H9 (cell line): ENCODE data around the gene ZNF362. TPM values are rescaled to one million over a fixed set of nuclear protein-coding genes. Genes with fewer than 3 reads are reported as not detected.

ENCODE experiments used
- DNase-seq: peaks from one replicate; pipeline ENCODE4 v3.0.0-alpha.2; 2017
- H2AFZ ChIP-seq: one replicate; pipeline ENCODE4 v1.6.1; 2013; ENCODE audit warnings: mild to moderate bottlenecking, low read length, control low read depth, moderate library complexity
- H2AK5ac ChIP-seq: 2 replicates; pipeline ENCODE4 v1.6.1; 2013; ENCODE audit warnings: low read length, control low read depth, mixed read lengths; ENCODE audit not compliant: insufficient read length
- H2BK120ac ChIP-seq: one replicate; pipeline ENCODE4 v1.6.1; 2013; ENCODE audit warnings: low read depth, mild to moderate bottlenecking, low read length, control low read depth, inconsistent platforms; ENCODE audit not compliant: poor library complexity, severe bottlenecking
- H2BK12ac ChIP-seq: 2 replicates; pipeline ENCODE4 v1.6.1; 2013; ENCODE audit warnings: low read length, control low read depth, mixed read lengths, low read depth; ENCODE audit not compliant: insufficient read length
- H2BK15ac ChIP-seq: 2 replicates; pipeline ENCODE4 v1.6.1; 2013; ENCODE audit warnings: low read depth, low read length, control low read depth
- H2BK20ac ChIP-seq: one replicate; pipeline ENCODE4 v1.6.1; 2013; ENCODE audit warnings: low read depth, mild to moderate bottlenecking, low read length, control low read depth, inconsistent platforms; ENCODE audit not compliant: poor library complexity, severe bottlenecking
- H2BK5ac ChIP-seq: 2 replicates; pipeline ENCODE4 v1.6.1; 2013; ENCODE audit warnings: low read length, control low read depth, mixed read lengths; ENCODE audit not compliant: insufficient read length
- H3K14ac ChIP-seq: 2 replicates; pipeline ENCODE4 v1.6.1; 2013; ENCODE audit warnings: low read length, control low read depth; ENCODE audit not compliant: insufficient read depth
- H3K18ac ChIP-seq: 2 replicates; pipeline ENCODE4 v1.6.1; 2013; ENCODE audit warnings: low read depth, mild to moderate bottlenecking, mixed read lengths, low read length, control low read depth; ENCODE audit not compliant: insufficient read length
- H3K23ac ChIP-seq: 2 replicates; pipeline ENCODE4 v1.6.1; 2013; ENCODE audit warnings: low read length, control low read depth, mixed read lengths, low read depth; ENCODE audit not compliant: insufficient read length
- H3K23me2 ChIP-seq: 2 replicates; pipeline ENCODE4 v1.6.1; 2013; ENCODE audit warnings: low read depth, mild to moderate bottlenecking, mixed read lengths, low read length, control low read depth; ENCODE audit not compliant: insufficient read length, poor library complexity, severe bottlenecking
- H3K27ac ChIP-seq: 2 replicates; pipeline ENCODE4 v1.5.1; 2013; ENCODE audit warnings: low read length, control low read depth, mixed read lengths, low read depth; ENCODE audit not compliant: insufficient read length
- H3K27me3 ChIP-seq: 2 replicates; pipeline ENCODE4 v1.6.1; 2013; ENCODE audit warnings: low read length, control low read depth, inconsistent platforms; ENCODE audit not compliant: insufficient read depth
- H3K4ac ChIP-seq: 2 replicates; pipeline ENCODE4 v1.6.1; 2013; ENCODE audit warnings: low read depth, mild to moderate bottlenecking, control low read depth, inconsistent platforms, low read length, moderate library complexity
- H3K4me1 ChIP-seq: 2 replicates; pipeline ENCODE4 v1.6.1; 2013; ENCODE audit warnings: low read length, control low read depth, inconsistent platforms; ENCODE audit not compliant: insufficient read depth
- H3K4me2 ChIP-seq: 2 replicates; pipeline ENCODE4 v1.6.1; 2013; ENCODE audit warnings: low read length, control low read depth, mixed read lengths; ENCODE audit not compliant: insufficient read length, insufficient read depth
- H3K56ac ChIP-seq: 2 replicates; pipeline ENCODE4 v1.6.1; 2013; ENCODE audit warnings: low read depth, mild to moderate bottlenecking, mixed read lengths, low read length, control low read depth; ENCODE audit not compliant: insufficient read length
- H3K79me1 ChIP-seq: 2 replicates; pipeline ENCODE4 v1.6.1; 2013; ENCODE audit warnings: low read depth, mild to moderate bottlenecking, moderate library complexity, low read length, control low read depth, inconsistent platforms; ENCODE audit not compliant: insufficient read depth, poor library complexity, severe bottlenecking
- H3K79me2 ChIP-seq: 2 replicates; pipeline ENCODE4 v1.6.1; 2013; ENCODE audit warnings: low read length, control low read depth, inconsistent platforms; ENCODE audit not compliant: insufficient read depth
- H3K9ac ChIP-seq: 2 replicates; pipeline ENCODE4 v1.6.1; 2013; ENCODE audit warnings: low read length, control low read depth, mixed read lengths; ENCODE audit not compliant: insufficient read length; ENCODE audit errors: extremely low read depth
- H3K9me3 ChIP-seq: one replicate; pipeline ENCODE4 v1.6.1; 2013; ENCODE audit warnings: low read depth, low read length, inconsistent platforms; ENCODE audit not compliant: control insufficient read depth
- H3T11ph ChIP-seq: one replicate; pipeline ENCODE4 v1.6.1; 2013; ENCODE audit warnings: mild to moderate bottlenecking, low read length, control low read depth, inconsistent platforms
- H4K20me1 ChIP-seq: one replicate; pipeline ENCODE4 v1.6.1; 2013; ENCODE audit not compliant: control insufficient read depth, insufficient read length, insufficient read depth
- H4K5ac ChIP-seq: 2 replicates; pipeline ENCODE4 v1.6.1; 2013; ENCODE audit warnings: low read depth, mild to moderate bottlenecking, mixed read lengths, low read length, control low read depth; ENCODE audit not compliant: insufficient read length
- H4K8ac ChIP-seq: replicated peaks from 2 replicates; pipeline ENCODE4 v1.6.1; 2013; ENCODE audit warnings: low read length, control low read depth, mixed read lengths, low read depth; ENCODE audit not compliant: insufficient read length
- H4K91ac ChIP-seq: 2 replicates; pipeline ENCODE4 v1.6.1; 2013; ENCODE audit warnings: low read depth, mild to moderate bottlenecking, moderate library complexity, mixed read lengths, low read length, control low read depth; ENCODE audit not compliant: insufficient read length
- H3K27ac Mint-ChIP-seq, 3 experiments: 2 replicates in 2 of 3; 3 replicates in 1 of 3; pipeline ENCODE4 v1.8.0; 2020 to 2021; ENCODE audit warnings: mixed read lengths in 3 of 3, mild to moderate bottlenecking in 1 of 3, moderate library complexity in 1 of 3
- H3K27me3 Mint-ChIP-seq: 2 replicates; pipeline ENCODE4 v1.8.0; 2021; ENCODE audit warnings: low read depth, mild to moderate bottlenecking, moderate library complexity, mixed read lengths
- H3K36me3 Mint-ChIP-seq, 3 experiments: 2 replicates in 2 of 3; 3 replicates in 1 of 3; pipeline ENCODE4 v1.8.0; 2020 to 2021; ENCODE audit warnings: low read depth in 3 of 3, mixed read lengths in 3 of 3; ENCODE audit not compliant: insufficient read depth in 1 of 3
- H3K4me1 Mint-ChIP-seq, 2 experiments: 2 replicates each; pipeline ENCODE4 v1.8.0; 2020; ENCODE audit warnings: mixed read lengths in 2 of 2
- H3K4me3 Mint-ChIP-seq, 2 experiments: 2 replicates in 1 of 2; 3 replicates in 1 of 2; pipeline ENCODE4 v1.8.0; 2020 to 2021; ENCODE audit warnings: mild to moderate bottlenecking in 2 of 2, mixed read lengths in 2 of 2, moderate library complexity in 1 of 2
- H3K9me3 Mint-ChIP-seq, 2 experiments: 2 replicates in 1 of 2; 3 replicates in 1 of 2; pipeline ENCODE4 v1.8.0; 2020; ENCODE audit warnings: mild to moderate bottlenecking in 2 of 2, mixed read lengths in 2 of 2, moderate library complexity in 1 of 2
- WGBS: extraction: QIAGEN DNeasy Blood & Tissue Kit; methylation state at CpG from one replicate; pipeline ENCODE4 v1.1.7; 2013; ENCODE audit warnings: missing lambda C conversion rate, low lambda C conversion rate, mixed read lengths; ENCODE audit not compliant: insufficient read length; ENCODE audit errors: extremely low coverage; 5-methylcytosine and 5-hydroxymethylcytosine counted together
- total RNA-seq: library from RNA; stranded (reverse); gene quantifications from 2 replicates; pipeline ENCODE4 v1.2.1, GENCODE V29; 2021
- TF ChIP-seq, protein P1 (sequence below): fragments of 200-600 bp; sonication (generic); conservative IDR thresholded peaks from 3 replicates; pipeline ENCODE4 v1.8.0; 2021; ENCODE audit warnings: antibody characterized with exemption, mild to moderate bottlenecking

ZNF362 gene
- total RNA-seq, 1 experiment from 2014 or later = 18.7 TPM

DNA sequence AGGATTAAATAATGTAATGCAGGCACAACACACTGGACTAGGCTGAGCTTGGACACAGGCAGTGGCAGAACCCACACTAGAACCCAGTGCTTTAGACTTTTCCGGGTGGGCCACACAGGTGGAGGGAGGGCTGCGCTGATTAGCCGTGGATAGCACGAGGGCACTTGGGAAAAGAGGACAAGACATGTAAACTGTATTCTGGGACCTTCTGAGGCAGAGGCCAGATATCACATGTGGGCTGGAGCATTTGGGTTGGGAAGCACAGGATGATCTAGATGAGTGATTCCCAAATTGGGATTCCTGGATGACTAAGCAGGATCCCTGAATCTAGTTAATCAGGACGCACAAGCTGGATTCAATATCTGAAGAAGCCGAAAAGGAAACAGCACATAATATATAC, 84.9 kb downstream of the ZNF362 start:
- Histone ChIP-seq H3K23me2 (no peaks in the 10 kb centered on the region), H3K27ac (no peak overlapping the region), H2BK120ac (no peak overlapping the region), H2BK5ac (no peak overlapping the region), H3K4me2 (no peak overlapping the region), H3K56ac (no peak overlapping the region), H2BK15ac (no peak overlapping the region), H3K4me1 (peaks cover 10% of the 10 kb centered on the region), H2AFZ (no peak overlapping the region), H2BK12ac (no peak overlapping the region), H4K5ac (no peak overlapping the region), H3K79me2 (no peaks in the 10 kb centered on the region), H3K23ac (no peak overlapping the region), H3T11ph (no peak overlapping the region), H3K4ac (no peak overlapping the region), H4K91ac (no peak overlapping the region), H3K79me1 (no peaks in the 10 kb centered on the region), H4K20me1 (no peaks in the 10 kb centered on the region), H3K14ac (no peak overlapping the region), H4K8ac (no peak overlapping the region), H3K9me3 (no peaks in the 10 kb centered on the region), H3K18ac (no peak overlapping the region), H2AK5ac (no peak overlapping the region), H2BK20ac (no peak overlapping the region), H3K27me3 (no peaks in the 10 kb centered on the region), H3K9ac (no peak overlapping the region)
- peaks cover 64 to 80% of the 10 kb centered on the region in 2 experiments for H3K4me1 Mint-ChIP-seq
- H3K27ac Mint-ChIP-seq = peak overlapping the region; percentile 28 to 84 (median 74); a peak in 5 of 7 replicates
- H3K27me3 Mint-ChIP-seq = peaks cover 29% of the 10 kb centered on the region
- H3K9me3 Mint-ChIP-seq = no peaks in the 10 kb centered on the region
- DNase-seq = no peak
- TF ChIP-seq, protein P1, sequence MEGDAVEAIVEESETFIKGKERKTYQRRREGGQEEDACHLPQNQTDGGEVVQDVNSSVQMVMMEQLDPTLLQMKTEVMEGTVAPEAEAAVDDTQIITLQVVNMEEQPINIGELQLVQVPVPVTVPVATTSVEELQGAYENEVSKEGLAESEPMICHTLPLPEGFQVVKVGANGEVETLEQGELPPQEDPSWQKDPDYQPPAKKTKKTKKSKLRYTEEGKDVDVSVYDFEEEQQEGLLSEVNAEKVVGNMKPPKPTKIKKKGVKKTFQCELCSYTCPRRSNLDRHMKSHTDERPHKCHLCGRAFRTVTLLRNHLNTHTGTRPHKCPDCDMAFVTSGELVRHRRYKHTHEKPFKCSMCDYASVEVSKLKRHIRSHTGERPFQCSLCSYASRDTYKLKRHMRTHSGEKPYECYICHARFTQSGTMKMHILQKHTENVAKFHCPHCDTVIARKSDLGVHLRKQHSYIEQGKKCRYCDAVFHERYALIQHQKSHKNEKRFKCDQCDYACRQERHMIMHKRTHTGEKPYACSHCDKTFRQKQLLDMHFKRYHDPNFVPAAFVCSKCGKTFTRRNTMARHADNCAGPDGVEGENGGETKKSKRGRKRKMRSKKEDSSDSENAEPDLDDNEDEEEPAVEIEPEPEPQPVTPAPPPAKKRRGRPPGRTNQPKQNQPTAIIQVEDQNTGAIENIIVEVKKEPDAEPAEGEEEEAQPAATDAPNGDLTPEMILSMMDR = no peak
- H3K36me3 Mint-ChIP-seq = no peaks in the 10 kb centered on the region
- H3K4me3 Mint-ChIP-seq = peak overlapping the region; percentile 13 to 73
- WGBS = no CpG with 5 or more reads among the region's 6 CpGs
